Small intestine (tissue), 7 donors: ENCODE results near the gene SDF2L1. TPM values are rescaled to one million over a fixed set of nuclear protein-coding genes. Genes with fewer than 3 reads are reported as not detected.
A peak's percentile ranks its signal among the peaks of the same experiment; 100 is the strongest.
"Not testable (repeated sequence)": the region's sequence is repeated elsewhere in the genome, so short reads cannot be mapped to it uniquely, and the experiment has no call there.

Experiments
- DNase-seq, 2 donors: peaks; one replicate each; pipeline versions ENCODE4 v3.0.0 to v3.0.0-alpha.2; 2013
- FAIRE-seq: peaks from 2 replicates; lab custom pipeline; 2012; peaks lifted over from hg19 to GRCh38; lab: Jason Lieb, UNC
- H3K27ac ChIP-seq, 3 donors: one replicate each; pipeline ENCODE4 v1.5.1; 2013; ENCODE audit warnings: low read length in 2 of 3, mild to moderate bottlenecking in 2 of 3, control low read depth in 1 of 3, inconsistent platforms in 1 of 3, low read depth in 1 of 3, moderate library complexity in 1 of 3
- H3K27me3 ChIP-seq, 3 donors: one replicate each; pipeline ENCODE4 v1.6.1; 2013; ENCODE audit warnings: low read length in 3 of 3, inconsistent platforms in 1 of 3; ENCODE audit not compliant: control insufficient read depth in 3 of 3, insufficient read depth in 3 of 3
- H3K36me3 ChIP-seq, 3 donors: one replicate each; pipeline ENCODE4 v1.6.1; 2013; ENCODE audit warnings: low read length in 3 of 3, inconsistent platforms in 1 of 3, low read depth in 1 of 3, mild to moderate bottlenecking in 1 of 3, moderate library complexity in 1 of 3; ENCODE audit not compliant: control insufficient read depth in 3 of 3, insufficient read depth in 2 of 3
- H3K4me1 ChIP-seq, 3 donors: one replicate each; pipeline ENCODE4 v1.6.1; 2013; ENCODE audit warnings: low read length in 2 of 3, inconsistent platforms in 1 of 3, low read depth in 1 of 3, mild to moderate bottlenecking in 1 of 3, moderate library complexity in 1 of 3; ENCODE audit not compliant: control insufficient read depth in 3 of 3, insufficient read depth in 2 of 3
- H3K4me3 ChIP-seq, 3 donors: one replicate each; pipeline ENCODE4 v1.5.1; 2013; ENCODE audit warnings: low read length in 3 of 3, control low read depth in 1 of 3, inconsistent platforms in 1 of 3, low read depth in 1 of 3, mild to moderate bottlenecking in 1 of 3, moderate library complexity in 1 of 3
- H3K9me3 ChIP-seq, 2 donors: one replicate each; pipeline ENCODE4 v1.6.1; 2013; ENCODE audit warnings: low read depth in 1 of 2, low read length in 1 of 2; ENCODE audit not compliant: control insufficient read depth in 2 of 2, insufficient read depth in 1 of 2
- WGBS, 3 donors: extraction: QIAGEN DNeasy Blood & Tissue Kit; methylation state at CpG; one replicate each; pipeline ENCODE4 v1.1.7; 2013; 5-methylcytosine and 5-hydroxymethylcytosine counted together
- polyA plus RNA-seq, 4 donors: library from polyadenylated mRNA; stranded (reverse) in 3 of 4; unstranded in 1 of 4; fragments of 200-250 nt in 3 of 4; fragments of 120-200 nt in 1 of 4; gene quantifications; one replicate each; pipeline versions ENCODE4 v1.2.1 to v1.2.3, GENCODE V29; 2013
- donor health status: healthy with polysubstance abuse.
- donor health status: control.
- donor health status: control.
- donor health status: Bipolar disorder and iron deficiency.
- donor health status: healthy.

The SDF2L1 gene
- polyA plus RNA-seq, 4 donors = 25.9 to 125 (median 49.8) TPM

- not testable (repeated sequence) for DNase-seq, H3K36me3 ChIP-seq, H3K27me3 ChIP-seq, H3K9me3 ChIP-seq, H3K27ac ChIP-seq, H3K4me3 ChIP-seq, FAIRE-seq
- peaks cover 0 to 10% (median 6%) of the 10 kb centered on the region in 3 donors for H3K4me1 ChIP-seq
- 67 to 87% (median 81%) methylated on average over 2 of the region's 2 CpGs for WGBS, 3 donors
Observed at GRCh38 chr22:21637450-21637849, 4.7 kb upstream of the SDF2L1 start.

DNA sequence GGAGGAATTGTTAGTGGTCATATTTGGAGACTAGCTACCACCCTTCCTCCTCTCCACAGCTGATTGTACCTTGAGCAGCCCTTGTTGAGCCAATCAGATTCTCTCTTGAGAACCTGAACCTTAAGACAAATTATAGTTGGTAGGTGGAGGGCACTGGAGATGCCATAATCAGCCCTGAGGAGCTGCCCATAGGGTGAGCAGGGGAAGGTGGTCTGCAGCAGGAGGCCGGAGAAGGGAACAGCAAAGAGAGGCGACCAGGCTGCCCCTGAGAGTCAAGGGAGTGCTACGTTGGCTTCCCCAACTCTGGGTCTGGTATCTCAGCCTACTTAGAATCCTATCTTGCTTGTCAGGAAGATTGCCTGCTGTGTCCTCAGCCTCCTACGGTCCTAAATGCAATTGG is 2.7 kb upstream of the SDF2L1 start:
- H3K4me3 ChIP-seq = no peak overlapping the region
- H3K27ac ChIP-seq = no peak overlapping the region
- DNase-seq (no peak), FAIRE-seq (no peak)
- 81 to 87% (median 83%) methylated on average over 4 of the region's 4 CpGs for WGBS, 3 donors
- no peaks in the 10 kb centered on the region for H3K9me3 ChIP-seq
- H3K27me3 ChIP-seq = no peaks in the 10 kb centered on the region
- H3K36me3 ChIP-seq = peaks cover 0 to 13% (median 0%) of the 10 kb centered on the region in 3 donors
- peaks cover 0 to 15% (median 6%) of the 10 kb centered on the region in 3 donors for H3K4me1 ChIP-seq

DNA sequence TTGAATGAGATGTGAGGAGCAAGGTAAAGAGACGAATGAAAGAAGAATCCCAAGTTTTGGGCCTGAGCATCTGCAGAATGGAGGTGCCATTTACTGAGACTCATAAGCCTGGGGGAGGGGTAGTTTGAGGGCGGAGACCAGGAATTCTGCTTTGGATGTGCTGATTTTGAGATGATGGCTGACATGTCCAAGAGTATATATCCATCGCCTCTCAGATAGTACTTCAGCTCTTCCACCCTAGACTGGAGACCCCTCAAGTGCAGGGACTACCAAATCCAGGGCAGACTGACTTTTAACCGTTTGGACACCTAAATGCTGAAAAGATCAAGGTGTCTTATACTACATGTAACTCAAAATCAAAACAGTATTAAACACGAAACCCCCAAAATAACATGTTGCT is 1.3 kb upstream of the SDF2L1 start:
- FAIRE-seq = no peak

GRCh38 chr22:21641417-21641788 is 699 bp upstream of the SDF2L1 start:
- Histone ChIP-seq H3K4me1 (peaks cover 0 to 15% (median 6%) of the 10 kb centered on the region in 3 donors), H3K27ac (peak overlapping the region; percentile 37 to 75 (median 68)), H3K27me3 (no peaks in the 10 kb centered on the region), H3K4me3 (peak overlapping the region in 2 of 3 donors; percentile 52 to 54), H3K36me3 (peaks cover 0 to 29% (median 0%) of the 10 kb centered on the region in 3 donors), H3K9me3 (no peaks in the 10 kb centered on the region)
- FAIRE-seq (no peak), DNase-seq (peak in 1 of 2 donors; percentile 54)
- WGBS, 3 donors = 7 to 11% (median 10%) methylated on average over 9 of the region's 9 CpGs

More for the DNA sequence above, 1.3 kb upstream of the SDF2L1 start:
- 86 to 90% (median 87%) methylated on average over 5 of the region's 5 CpGs for WGBS, 3 donors
- peak overlapping the region in 1 of 3 donors; percentile 75 for H3K27ac ChIP-seq
- H3K4me3 ChIP-seq = no peak overlapping the region
- H3K36me3 ChIP-seq = peaks cover 0 to 25% (median 0%) of the 10 kb centered on the region in 3 donors
- no peak for DNase-seq
- no peaks in the 10 kb centered on the region for H3K27me3 ChIP-seq
- H3K9me3 ChIP-seq = no peaks in the 10 kb centered on the region
- peaks cover 0 to 15% (median 6%) of the 10 kb centered on the region in 3 donors for H3K4me1 ChIP-seq

DNA sequence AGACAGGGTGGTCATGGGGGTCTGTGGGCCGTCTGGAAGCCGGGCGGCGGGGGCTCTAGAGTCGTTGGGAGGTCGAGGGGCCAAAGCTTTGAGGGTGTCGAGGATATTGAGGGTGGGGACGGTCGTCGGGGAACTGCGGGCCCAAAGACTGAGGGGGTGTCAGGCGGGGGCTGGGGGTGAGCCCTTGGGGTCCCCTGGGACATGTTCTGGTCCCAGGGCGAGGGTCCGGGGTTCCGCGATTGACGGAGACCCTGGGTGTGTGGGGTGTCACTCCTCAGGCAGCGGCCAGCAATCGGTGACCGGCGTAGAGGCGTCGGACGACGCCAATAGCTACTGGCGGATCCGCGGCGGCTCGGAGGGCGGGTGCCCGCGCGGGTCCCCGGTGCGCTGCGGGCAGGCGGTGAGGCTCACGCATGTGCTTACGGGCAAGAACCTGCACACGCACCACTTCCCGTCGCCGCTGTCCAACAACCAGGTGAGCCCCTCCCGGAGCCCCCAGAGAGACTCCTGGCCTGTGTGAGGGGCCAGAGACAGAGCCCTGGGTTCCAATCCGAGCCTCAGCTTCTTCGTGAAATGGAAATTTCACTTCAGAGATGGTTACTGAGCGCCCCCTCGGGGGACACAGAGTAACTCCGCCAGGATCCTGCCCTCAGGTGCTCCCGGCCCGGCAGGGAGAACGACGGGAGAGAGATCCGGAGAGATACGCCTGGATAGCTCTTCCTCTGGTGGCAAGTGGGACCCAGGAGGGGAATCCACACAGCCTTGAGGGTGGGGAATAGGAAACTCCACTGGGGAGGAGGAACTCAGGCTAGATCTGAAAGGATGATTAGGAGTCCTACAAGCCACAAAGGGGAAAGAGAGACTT is 714 bp downstream of the SDF2L1 start:
- DNase-seq (peak; percentile 72 to 81), FAIRE-seq (no peak)
- peaks cover 0 to 15% (median 6%) of the 10 kb centered on the region in 3 donors for H3K4me1 ChIP-seq
- H3K4me3 ChIP-seq = peak overlapping the region; percentile 73 to 82 (median 80)
- 0 to 1% (median 1%) methylated on average over 37 to 56 of the region's 56 CpGs for WGBS, 3 donors
- H3K9me3 ChIP-seq = no peaks in the 10 kb centered on the region
- no peaks in the 10 kb centered on the region for H3K27me3 ChIP-seq
- peak overlapping the region; percentile 72 to 84 (median 75) for H3K27ac ChIP-seq
- H3K36me3 ChIP-seq = peaks cover 0 to 40% (median 0%) of the 10 kb centered on the region in 3 donors

- no peaks in the 10 kb centered on the region for H3K27me3 ChIP-seq
- no peak for FAIRE-seq
- WGBS, 3 donors = 88 to 93% (median 91%) methylated on average over 20 to 22 of the region's 22 CpGs
Observed at GRCh38 chr22:21643533-21644357, 1.6 kb downstream of the SDF2L1 start.

DNA sequence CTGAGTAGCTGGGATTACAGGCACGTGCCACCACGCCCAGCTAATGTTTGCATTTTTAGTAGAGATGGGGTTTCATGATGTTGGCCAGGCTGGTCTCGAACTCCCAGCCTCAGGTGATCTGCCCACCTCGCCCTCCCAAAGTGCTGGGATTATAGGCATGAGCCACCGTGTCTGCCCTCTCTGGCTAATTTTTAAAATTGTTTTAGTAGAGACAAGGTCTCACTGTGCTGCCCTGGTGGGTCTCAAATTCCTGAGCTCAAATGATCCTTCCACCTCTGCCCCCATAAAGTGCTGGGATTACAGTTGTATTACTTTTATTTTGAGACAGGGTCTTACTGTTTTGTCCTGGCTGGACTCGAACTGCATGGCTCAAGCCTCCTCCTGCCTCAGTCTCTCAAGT is 3.4 kb downstream of the SDF2L1 start:
- Histone ChIP-seq H3K4me1 (peaks cover 0 to 15% (median 6%) of the 10 kb centered on the region in 3 donors), H3K36me3 (peaks cover 0 to 56% (median 0%) of the 10 kb centered on the region in 3 donors)
- 87 to 92% (median 90%) methylated on average over 6 of the region's 6 CpGs for WGBS, 3 donors
- H3K4me3 ChIP-seq, H3K9me3 ChIP-seq, H3K27me3 ChIP-seq, FAIRE-seq, H3K27ac ChIP-seq, DNase-seq: not testable (repeated sequence)

More at GRCh38 chr22:21643533-21644357, 1.6 kb downstream of the SDF2L1 start:
- DNase-seq = no peak
- H3K4me3 ChIP-seq = peak overlapping the region in 2 of 3 donors; percentile 73 to 82
- H3K36me3 ChIP-seq = peaks cover 0 to 46% (median 0%) of the 10 kb centered on the region in 3 donors
- peaks cover 0 to 15% (median 6%) of the 10 kb centered on the region in 3 donors for H3K4me1 ChIP-seq
- H3K9me3 ChIP-seq = no peaks in the 10 kb centered on the region
- no peak overlapping the region for H3K27ac ChIP-seq
